ENCODE results near the gene CBX4.

DNA sequence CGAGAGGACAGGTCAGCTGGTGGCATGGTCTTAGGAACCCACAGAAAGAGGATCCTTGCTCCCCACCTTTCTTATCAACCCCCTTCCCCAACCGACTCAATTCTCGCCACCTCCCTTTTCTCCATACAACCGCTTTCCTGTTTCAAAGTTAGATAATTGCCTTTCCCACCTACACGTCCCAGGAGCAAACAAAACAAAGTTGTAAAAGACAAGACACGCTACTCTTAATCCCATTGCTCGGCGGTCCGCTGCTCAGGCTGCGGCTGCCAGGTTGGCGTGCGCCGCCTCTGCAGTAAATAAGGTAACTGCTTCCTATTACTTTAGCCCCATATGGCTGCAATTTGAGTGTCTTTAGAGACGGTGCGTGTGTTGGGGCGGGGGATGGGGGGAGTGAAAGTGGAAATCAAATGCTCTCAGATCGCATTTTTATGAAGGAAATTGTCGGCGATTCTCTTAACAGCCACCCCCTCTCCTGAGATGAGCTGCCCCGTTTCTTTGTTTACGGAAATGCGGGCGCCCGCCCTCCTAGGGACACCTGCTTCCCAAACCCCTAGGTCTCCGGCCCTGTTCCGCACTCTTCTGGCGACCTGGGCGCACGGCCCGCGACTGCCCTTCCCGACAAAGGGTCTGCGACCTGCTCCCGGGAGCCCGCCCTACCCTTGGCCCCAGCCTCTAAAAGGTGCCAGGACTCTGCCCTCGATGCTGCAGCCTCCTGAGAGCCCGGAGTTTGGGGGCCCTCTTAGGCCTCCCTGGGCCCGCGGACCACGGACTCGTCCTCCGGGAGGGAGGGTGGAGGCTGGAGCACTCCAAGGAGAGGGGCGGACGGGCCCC lies 38.7 kb downstream of the CBX4 start:
- TF ChIP-seq POLR2AphosphoS5 (IDR thresholded peaks at IDR 0.05), result no peak
- TF ChIP-seq, protein P1, sequence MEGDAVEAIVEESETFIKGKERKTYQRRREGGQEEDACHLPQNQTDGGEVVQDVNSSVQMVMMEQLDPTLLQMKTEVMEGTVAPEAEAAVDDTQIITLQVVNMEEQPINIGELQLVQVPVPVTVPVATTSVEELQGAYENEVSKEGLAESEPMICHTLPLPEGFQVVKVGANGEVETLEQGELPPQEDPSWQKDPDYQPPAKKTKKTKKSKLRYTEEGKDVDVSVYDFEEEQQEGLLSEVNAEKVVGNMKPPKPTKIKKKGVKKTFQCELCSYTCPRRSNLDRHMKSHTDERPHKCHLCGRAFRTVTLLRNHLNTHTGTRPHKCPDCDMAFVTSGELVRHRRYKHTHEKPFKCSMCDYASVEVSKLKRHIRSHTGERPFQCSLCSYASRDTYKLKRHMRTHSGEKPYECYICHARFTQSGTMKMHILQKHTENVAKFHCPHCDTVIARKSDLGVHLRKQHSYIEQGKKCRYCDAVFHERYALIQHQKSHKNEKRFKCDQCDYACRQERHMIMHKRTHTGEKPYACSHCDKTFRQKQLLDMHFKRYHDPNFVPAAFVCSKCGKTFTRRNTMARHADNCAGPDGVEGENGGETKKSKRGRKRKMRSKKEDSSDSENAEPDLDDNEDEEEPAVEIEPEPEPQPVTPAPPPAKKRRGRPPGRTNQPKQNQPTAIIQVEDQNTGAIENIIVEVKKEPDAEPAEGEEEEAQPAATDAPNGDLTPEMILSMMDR (IDR thresholded peaks at IDR 0.05), result no peak

Measured in gastroesophageal sphincter (tissue), 3 donors.